SKM-1 (cell line): ENCODE data around the gene VPS52.
"Not testable (repeated sequence)": the region's sequence is repeated elsewhere in the genome, so short reads cannot be mapped to it uniquely, and the experiment has no call there.

Source experiments
- DNase-seq: peaks from one replicate; lab custom pipeline; 2025; ENCODE audit not compliant: unreplicated experiment; lab: John Stamatoyannopoulos, UW

Gene VPS52

GRCh38 chr6:33251395-33252012 lies 20.2 kb downstream of the VPS52 start:
- DNase-seq, result no peak

DNA sequence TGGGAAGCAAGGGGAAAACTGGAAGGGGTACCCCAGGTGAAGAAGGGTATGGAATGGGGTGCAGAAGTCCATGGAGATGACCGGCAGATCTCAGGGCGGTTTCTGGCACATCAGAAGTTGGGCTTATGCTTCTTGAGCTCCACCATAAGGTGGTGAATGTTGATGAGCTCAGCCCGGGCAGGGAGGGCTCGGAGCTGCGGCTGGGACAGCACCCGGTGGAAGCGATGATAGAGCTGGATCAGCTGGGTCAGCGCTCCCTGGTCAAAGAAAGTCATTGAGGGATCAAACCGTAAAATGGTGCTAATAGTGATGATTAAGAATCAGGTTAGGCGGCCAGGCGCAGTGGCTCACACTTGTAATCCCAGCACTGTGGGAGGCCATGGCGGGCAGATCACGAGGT lies 20.9 kb downstream of the VPS52 start:
- DNase-seq, result no peak

DNA sequence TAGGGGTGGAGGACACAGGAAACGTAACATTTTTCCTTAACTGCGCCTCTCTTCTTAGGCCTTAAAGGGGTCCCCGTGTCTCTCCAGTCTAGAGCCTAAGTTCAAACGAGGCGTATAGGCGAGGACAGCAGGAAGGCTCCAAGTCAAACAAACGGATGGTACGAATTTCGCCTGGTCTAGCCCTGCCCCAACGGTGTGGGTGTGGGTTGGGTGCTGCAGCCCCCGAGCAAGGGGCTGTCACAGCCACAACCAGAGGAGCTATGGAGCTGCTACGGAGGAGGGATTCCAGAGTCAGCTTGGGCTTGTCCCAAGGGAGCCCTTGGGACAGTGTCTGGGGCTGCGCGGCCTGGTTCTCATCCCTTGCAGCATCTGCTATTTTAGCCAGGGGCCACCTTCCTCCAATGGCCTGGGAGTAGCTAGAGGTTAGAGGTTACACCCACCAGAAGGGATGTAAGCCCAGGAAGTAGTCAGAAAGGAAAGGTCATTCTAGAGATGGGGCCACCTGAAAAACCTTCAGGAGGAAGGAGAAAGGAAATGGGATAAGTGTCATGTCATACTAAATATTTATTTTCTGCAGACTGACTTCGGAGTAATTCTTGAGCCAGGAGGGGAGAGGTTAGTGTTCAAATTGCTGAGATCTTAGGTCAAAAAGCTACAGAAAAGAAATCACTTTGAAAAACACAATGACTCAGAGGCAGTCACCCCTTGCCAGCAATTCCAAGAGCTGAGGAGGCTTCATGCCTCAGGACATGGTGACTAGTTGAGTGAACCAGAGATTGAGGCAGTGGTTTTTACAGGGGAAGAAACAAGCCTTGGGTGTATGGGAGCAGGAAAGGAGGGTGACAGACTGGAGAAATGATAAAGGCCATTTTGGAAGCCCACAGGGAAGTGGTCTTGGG lies 21.7 kb downstream of the VPS52 start:
- no peak for DNase-seq

- peak; percentile 99 for DNase-seq
These were observed 22.5 kb downstream of the VPS52 start for GRCh38 chr6:33248932-33249731.

DNA sequence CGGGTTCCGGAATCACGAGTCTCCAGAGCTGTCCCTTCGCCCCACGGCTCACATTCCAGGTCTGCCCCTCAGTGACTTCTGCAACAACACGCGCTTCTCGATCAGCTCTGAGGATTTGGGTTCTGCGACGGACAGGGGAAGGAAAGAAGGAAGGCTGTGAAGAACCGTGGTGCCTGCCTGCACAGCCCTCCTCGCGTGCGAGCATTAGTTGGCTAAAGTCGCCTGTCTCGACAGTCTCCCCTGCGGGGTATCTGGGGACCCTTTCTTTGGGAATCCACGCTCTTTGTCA lies 23.1 kb downstream of the VPS52 start:
- DNase-seq, result peak; percentile 46

DNA sequence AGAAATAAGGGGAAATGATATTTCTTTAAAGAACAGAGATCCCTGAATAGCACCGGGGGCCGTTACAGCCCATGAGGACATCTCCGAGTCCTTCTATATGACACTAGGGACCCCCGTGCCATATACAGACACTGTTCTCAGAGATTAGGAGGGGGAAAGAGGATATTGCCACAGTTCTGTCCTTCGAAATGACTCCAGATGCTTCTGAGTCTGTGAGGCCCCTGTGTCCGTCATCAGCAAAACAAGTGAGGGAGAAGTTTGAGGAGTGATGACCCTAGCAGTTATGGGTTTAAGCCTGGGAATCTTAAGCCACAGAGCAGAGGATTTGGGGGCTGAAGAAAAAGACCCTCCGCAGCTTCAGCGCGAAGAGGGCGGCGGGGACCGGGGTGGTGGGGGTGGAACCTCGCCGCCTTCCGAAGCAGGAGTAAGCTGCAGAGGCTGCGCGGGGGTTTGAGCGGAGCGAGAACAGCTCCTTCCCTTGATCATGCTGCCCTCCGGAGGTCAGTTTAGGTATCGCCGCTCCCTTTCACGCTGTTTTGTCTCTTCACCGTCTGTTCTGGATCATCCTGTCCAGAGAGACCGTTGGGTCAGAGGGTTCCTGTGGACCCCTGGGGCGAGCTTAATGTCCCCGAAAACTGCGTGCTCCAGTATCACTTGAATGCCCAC lies 23.6 kb downstream of the VPS52 start:
- DNase-seq, result peak; percentile 80

DNA sequence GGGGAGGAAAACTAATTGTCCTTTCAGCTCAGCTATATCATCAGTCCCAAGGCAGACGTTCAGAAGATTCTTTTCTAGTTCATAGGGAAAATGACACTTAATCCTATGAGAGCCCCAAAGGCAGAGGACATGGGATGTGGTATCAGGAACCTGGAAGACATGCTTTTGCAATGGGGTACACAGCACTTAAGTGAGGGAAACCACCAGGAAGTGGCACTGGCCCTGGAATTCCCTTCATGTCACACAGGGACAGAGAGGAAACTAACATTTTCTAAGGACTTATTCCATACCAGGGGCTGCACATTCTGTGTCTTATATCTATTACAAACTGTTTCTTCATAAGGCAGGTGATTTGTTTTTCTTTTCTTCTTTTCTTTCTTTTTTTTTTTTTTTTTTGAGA lies 28.2 kb downstream of the VPS52 start:
- DNase-seq, result no peak

GRCh38 chr6:33241968-33242367 lies 29.7 kb downstream of the VPS52 start:
- DNase-seq, result no peak

- DNase-seq, result no peak
These were observed 33.9 kb downstream of the VPS52 start for GRCh38 chr6:33237741-33238140.

- DNase-seq, result no peak
These were observed 34.8 kb downstream of the VPS52 start for GRCh38 chr6:33236852-33237251.

GRCh38 chr6:33236328-33236727 lies 35.3 kb downstream of the VPS52 start:
- DNase-seq, result no peak

- no peak for DNase-seq
These were observed 36.4 kb downstream of the VPS52 start for GRCh38 chr6:33235221-33235634.

DNA sequence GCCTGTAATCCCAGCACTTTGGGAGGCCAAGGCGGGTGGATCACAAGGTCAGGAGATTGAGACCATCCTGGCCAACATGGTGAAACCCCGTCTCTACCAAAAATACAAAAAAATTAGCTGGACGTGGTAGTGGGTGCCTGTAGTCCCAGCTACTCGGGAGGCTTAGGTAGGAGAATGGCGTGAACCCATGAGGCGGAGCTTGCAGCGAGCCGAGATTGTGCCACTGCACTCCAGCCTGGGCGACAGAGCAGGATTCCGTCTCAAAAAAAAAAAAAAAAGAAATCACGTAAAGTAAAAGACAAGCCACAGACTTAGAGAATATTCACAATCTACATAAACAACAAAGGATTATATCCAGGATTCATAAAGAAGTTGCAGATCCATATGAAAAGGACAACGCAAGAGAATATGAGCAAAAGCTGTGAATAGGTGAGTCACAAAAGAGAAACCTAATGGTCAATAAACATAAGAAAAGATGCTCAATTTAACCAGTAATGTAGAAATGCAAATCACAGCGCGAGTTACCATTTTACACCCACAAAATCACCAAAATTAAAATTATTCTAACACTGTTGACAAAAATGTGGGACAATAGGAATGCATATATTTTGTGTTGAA lies 45.1 kb downstream of the VPS52 start:
- DNase-seq, result not testable (repeated sequence)

DNA sequence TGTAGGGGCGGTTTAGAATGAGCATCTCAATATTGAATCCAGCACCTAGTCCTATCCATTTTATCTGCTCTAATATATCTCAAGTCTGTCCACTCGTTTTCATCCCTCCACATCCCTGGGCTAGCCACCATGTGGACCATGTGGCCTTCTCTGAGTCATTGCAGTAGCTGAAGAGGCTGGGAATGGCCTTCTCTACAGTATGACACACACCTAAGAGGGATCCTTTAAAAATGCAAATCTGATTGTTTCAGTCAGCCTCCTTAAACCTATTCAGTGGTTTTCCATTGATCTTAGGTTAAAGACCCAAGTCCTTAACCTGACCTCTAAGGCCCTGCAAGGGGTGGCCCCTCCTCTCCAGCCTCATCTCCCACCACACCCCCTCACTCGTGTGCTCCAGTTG lies 54.0 kb downstream of the VPS52 start:
- DNase-seq, result no peak

- DNase-seq, result no peak
These were observed 54.4 kb downstream of the VPS52 start for GRCh38 chr6:33217246-33217645.

DNA sequence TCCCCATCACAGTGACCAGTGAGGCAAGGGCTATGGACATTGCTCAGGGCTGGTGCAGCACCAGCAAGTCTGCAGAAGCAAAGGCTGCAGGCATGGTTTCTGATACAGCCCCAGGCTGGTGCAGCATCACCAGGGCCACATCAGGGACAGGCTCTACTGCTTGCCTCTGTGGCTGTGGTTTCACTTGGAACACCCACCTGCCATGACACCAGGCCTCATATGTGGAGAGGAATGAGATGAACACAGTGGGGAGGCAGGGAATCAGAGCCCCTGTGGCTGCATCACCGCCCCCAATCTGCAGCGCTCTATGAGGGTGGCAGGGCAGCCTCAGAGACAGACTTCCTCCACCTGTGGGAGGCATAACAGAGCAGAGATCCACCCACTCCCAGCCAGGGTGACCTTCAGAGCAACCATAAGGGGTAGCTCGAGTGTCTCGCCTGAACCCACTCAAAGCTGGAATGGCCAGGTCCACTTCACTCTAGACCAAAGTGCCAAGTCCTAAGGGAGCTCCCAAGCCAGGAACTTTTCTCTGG lies 55.5 kb downstream of the VPS52 start:
- DNase-seq, result no peak

- no peak for DNase-seq
These were observed 56.2 kb downstream of the VPS52 start for GRCh38 chr6:33215271-33216116.

DNA sequence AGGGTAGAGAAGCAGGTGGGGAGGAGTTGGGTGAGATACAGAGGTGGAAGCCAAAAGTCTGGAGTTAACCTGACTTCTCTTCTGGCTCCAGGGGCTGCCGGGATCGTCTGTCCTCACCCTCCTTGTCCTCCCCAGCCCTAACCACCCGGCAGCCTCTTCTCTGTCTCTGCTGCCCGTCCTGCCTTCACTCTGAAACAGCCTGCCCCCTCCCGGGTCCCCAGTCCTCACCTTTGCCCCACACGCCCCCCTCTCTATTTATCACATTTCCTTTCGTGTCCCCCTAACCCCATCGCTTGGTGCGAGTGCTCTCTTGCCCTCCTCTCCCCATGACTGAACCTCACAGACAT lies 57.7 kb downstream of the VPS52 start:
- DNase-seq, result no peak

DNA sequence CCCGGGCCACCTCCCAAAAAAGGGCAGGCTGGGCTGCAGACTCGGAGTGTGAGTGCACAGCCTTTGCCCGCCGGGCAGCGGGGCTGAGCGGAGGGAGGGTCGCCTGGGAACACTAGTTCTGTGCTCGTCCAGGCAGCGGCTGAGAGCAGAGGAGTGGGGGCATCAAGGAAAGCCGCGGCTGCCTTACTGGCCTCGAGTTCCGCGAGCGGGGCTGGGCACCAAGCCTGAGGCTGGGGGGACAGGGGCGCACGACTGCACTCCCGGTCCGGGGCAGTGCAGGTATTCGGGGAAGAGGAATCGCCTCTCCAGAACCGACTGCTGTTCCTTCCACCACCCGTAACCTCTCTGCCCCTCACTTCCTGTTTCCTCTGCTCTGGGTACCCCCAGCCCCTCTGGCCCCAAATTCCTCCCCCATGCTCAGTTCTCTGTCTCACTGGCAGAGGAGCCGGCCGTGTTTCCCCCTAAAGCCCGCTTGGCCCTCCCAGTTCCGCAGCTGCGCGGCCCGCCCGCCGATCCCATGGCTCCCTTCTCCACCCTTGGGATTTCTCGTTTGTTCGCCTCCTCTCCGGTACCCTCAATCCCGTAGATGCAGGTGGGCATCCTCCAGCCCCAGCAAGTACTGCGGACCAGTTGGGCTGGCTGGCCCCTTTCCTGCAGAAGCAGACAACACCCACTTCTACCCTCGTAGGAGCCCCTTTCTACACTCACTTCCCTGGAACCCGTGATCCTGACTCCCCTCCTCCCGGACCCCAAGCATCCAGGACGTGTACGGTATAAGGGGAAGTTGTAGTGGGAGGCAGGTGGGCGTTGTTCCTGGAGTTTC lies 58.3 kb downstream of the VPS52 start:
- DNase-seq, result no peak
